K562 (cell line): ENCODE measurements around the gene SFXN5. TPM values are rescaled to one million over a fixed set of nuclear protein-coding genes. Genes with fewer than 3 reads are reported as not detected.

Experiments
- ATAC-seq: fragments of 200-7000 bp; cut with Tn5 transposase; 3 replicates; pipeline ENCODE4 v1.9.1; 2020; ENCODE audit warnings: moderate library complexity
- BruUV-seq: library from RNA; stranded (reverse); fragments of 400-500 nt; replicated peaks from 2 replicates; lab custom pipeline; 2021; lab: Mats Ljungman, UMichigan
- CTCF ChIA-PET: fragments of 300-600 bp; formaldehyde crosslinking; extraction: SDS; loops from one replicate; lab custom pipeline; 2021; ENCODE audit warnings: low intra/inter-chr PET ratio; lab: Yijun Ruan, JAX
- POLR2A ChIA-PET: fragments of 300-600, 350-650 bp; sonication (Branson Sonifier 250); formaldehyde crosslinking; extraction: SDS; loops from one replicate; lab custom pipeline; 2021; ENCODE audit warnings: antibody characterized with exemption, inconsistent platforms; lab: Yijun Ruan, JAX
- DNase-seq, 4 experiments: peaks; one replicate each; pipeline versions ENCODE4 v3.0.0 to v3.0.0-alpha.2; 2011 to 2018; ENCODE audit warnings: low spot score in 3 of 4, mixed read lengths in 3 of 4; ENCODE audit errors: extremely low read depth in 1 of 4
- FAIRE-seq: peaks from 2 replicates; lab custom pipeline; 2011; peaks lifted over from hg19 to GRCh38; lab: Jason Lieb, UNC
- H2AFZ ChIP-seq: 2 replicates; pipeline ENCODE4 v1.6.0; 2011; ENCODE audit warnings: low read depth, low read length, control low read depth, inconsistent platforms
- H3K27ac ChIP-seq: fragments of 200-600 bp; 3 replicates; pipeline ENCODE4 v1.8.0; 2011; ENCODE audit warnings: low read depth, mild to moderate bottlenecking, control low read depth, inconsistent platforms, low read length, moderate library complexity, mixed read lengths; ENCODE audit errors: extremely low read depth
- H3K27me3 ChIP-seq, 2 experiments: fragments of 300-600 bp in 1 of 2; 2 replicates in 1 of 2; 3 replicates in 1 of 2; pipeline versions ENCODE4 v1.6.0 to v1.8.0; 2011; ENCODE audit warnings: inconsistent platforms in 2 of 2, low read length in 2 of 2, mild to moderate bottlenecking in 1 of 2, mixed read lengths in 1 of 2, moderate library complexity in 1 of 2; ENCODE audit not compliant: control insufficient read depth in 2 of 2, insufficient read depth in 2 of 2
- H3K36me3 ChIP-seq: fragments of 300-600 bp; 3 replicates; pipeline ENCODE4 v1.8.0; 2011; ENCODE audit warnings: mild to moderate bottlenecking, low read length, inconsistent platforms; ENCODE audit not compliant: control insufficient read depth, insufficient read depth
- H3K4me1 ChIP-seq, 2 experiments: fragments of 200-600 bp in 1 of 2; replicated peaks in 1 of 2; 2 replicates in 1 of 2; 3 replicates in 1 of 2; pipeline versions ENCODE4 v1.5.1 to v1.8.0; 2011; ENCODE audit warnings: inconsistent platforms in 2 of 2, low read length in 2 of 2, mild to moderate bottlenecking in 1 of 2, mixed read lengths in 1 of 2, moderate library complexity in 1 of 2; ENCODE audit not compliant: control insufficient read depth in 2 of 2, insufficient read depth in 2 of 2
- H3K4me2 ChIP-seq: 2 replicates; pipeline ENCODE4 v1.6.1; 2011; ENCODE audit warnings: low read length, control low read depth, inconsistent platforms, mixed read lengths; ENCODE audit not compliant: insufficient read depth
- H3K4me3 ChIP-seq: fragments of 200-600 bp; sonication (generic), shearing (Covaris generic); 2 replicates; pipeline ENCODE4 v1.5.1; 2016; ENCODE audit warnings: control low read depth, inconsistent platforms
- H3K79me2 ChIP-seq: fragments of 200-600 bp; 3 replicates; pipeline ENCODE4 v1.8.0; 2011; ENCODE audit warnings: low read length, inconsistent platforms; ENCODE audit not compliant: control insufficient read depth, insufficient read depth
- H3K9ac ChIP-seq, 2 experiments: 2 replicates each; pipeline versions ENCODE4 v1.6.0 to v1.6.1; 2011; ENCODE audit warnings: low read depth in 2 of 2, low read length in 2 of 2, control low read depth in 1 of 2, inconsistent platforms in 1 of 2, mild to moderate bottlenecking in 1 of 2, mixed read lengths in 1 of 2; ENCODE audit not compliant: insufficient read depth in 1 of 2
- H3K9me1 ChIP-seq: one replicate; pipeline ENCODE4 v1.6.0; 2011; ENCODE audit warnings: inconsistent platforms, mild to moderate bottlenecking, low read length, moderate library complexity; ENCODE audit not compliant: control insufficient read depth, insufficient read depth
- H3K9me3 ChIP-seq: replicated peaks from 2 replicates; pipeline ENCODE4 v1.5.1; 2011; ENCODE audit warnings: low read depth, low read length, inconsistent platforms; ENCODE audit not compliant: control insufficient read depth, insufficient read depth
- H4K20me1 ChIP-seq: replicated peaks from 2 replicates; pipeline ENCODE4 v1.6.1; 2011; ENCODE audit warnings: low read length, inconsistent platforms, mixed read lengths; ENCODE audit not compliant: control insufficient read depth, insufficient read depth
- CGGBP1 ChIP-seq: fragments of 250-450 bp; sonication (Bioruptor Pico); IDR thresholded peaks from 2 replicates; pipeline ENCODE4 v1.9.0; 2021; ENCODE audit warnings: mild to moderate bottlenecking
- CTCF ChIP-seq, 3 experiments: IDR thresholded peaks in 2 of 3; conservative IDR thresholded peaks in 1 of 3; 2 replicates each; pipeline ENCODE4 v1.5.1; 2011 to 2012; ENCODE audit warnings: low read length in 3 of 3, mild to moderate bottlenecking in 3 of 3, control low read depth in 2 of 3, improper control_type of control experiment in 1 of 3, inconsistent platforms in 1 of 3, low read depth in 1 of 3, mixed read lengths in 1 of 3, moderate library complexity in 1 of 3; ENCODE audit not compliant: insufficient read depth in 2 of 3
- FOXP4 ChIP-seq: sonication (generic); formaldehyde crosslinking; IDR thresholded peaks from 2 replicates; pipeline ENCODE4 v1.8.0; 2022; ENCODE audit warnings: mild to moderate bottlenecking, missing genetic modification reagents, borderline replicate concordance
- HNRNPH1 ChIP-seq: fragments of 200-400 bp; formaldehyde crosslinking; optimal IDR thresholded peaks from 2 replicates; pipeline ENCODE3; 2017; ENCODE audit warnings: low read depth, mild to moderate bottlenecking, low read length, moderate library complexity
- JUNB ChIP-seq: fragments of 450-650 bp; formaldehyde crosslinking; conservative IDR thresholded peaks from 2 replicates; pipeline ENCODE4 v1.4.0; 2020; ENCODE audit warnings: mild to moderate bottlenecking
- KAT7 ChIP-seq: sonication (generic); formaldehyde crosslinking; IDR thresholded peaks from 2 replicates; pipeline ENCODE4 v1.8.0; 2022; ENCODE audit warnings: missing genetic modification reagents, mild to moderate bottlenecking, borderline replicate concordance
- POLR2H ChIP-seq: IDR thresholded peaks from 2 replicates; pipeline ENCODE4 v1.6.1; 2016; ENCODE audit warnings: missing genetic modification characterization, low read depth, mild to moderate bottlenecking, control low read depth, missing compliant biosample characterization, moderate library complexity
- STAT5B ChIP-seq: fragments of 250-450 bp; sonication (Bioruptor Pico); IDR thresholded peaks from 2 replicates; pipeline ENCODE4 v1.8.0; 2021; ENCODE audit warnings: mild to moderate bottlenecking, inconsistent platforms
- TRIM25 ChIP-seq: fragments of 450-650 bp; IDR thresholded peaks from 2 replicates; pipeline ENCODE4 v1.7.0; 2016; ENCODE audit warnings: borderline replicate concordance
- ZBTB7A ChIP-seq: IDR thresholded peaks from 2 replicates; pipeline ENCODE4 v1.6.1; 2011; ENCODE audit warnings: low read depth, mild to moderate bottlenecking, low read length, moderate library complexity, borderline replicate concordance; ENCODE audit not compliant: control insufficient read depth
- ZNF184 ChIP-seq: sonication (generic); formaldehyde crosslinking; IDR thresholded peaks from 2 replicates; pipeline ENCODE4 v1.5.0; 2020; ENCODE audit warnings: missing genetic modification reagents
- ZNF717 ChIP-seq: fragments of 250-450 bp; sonication (Bioruptor Pico); IDR thresholded peaks from 2 replicates; pipeline ENCODE4 v1.5.0; 2021
- WGBS: fragments of 100-300 bp; shearing (Covaris generic); methylation state at CpG from one replicate; pipeline ENCODE4 v1.1.6; 2016; ENCODE audit warnings: low coverage, mixed read lengths; ENCODE audit not compliant: insufficient coverage; ENCODE audit errors: missing lambda C conversion rate; 5-methylcytosine and 5-hydroxymethylcytosine counted together
- in situ Hi-C: fragments of 300-500 bp; cut with MboI; formaldehyde crosslinking; loops from 4 replicates; pipeline ENCODE4 v1.15.0; 2018; ENCODE audit warnings: inconsistent platforms, mixed read lengths
- intact Hi-C: fragments of 100-400 bp; cut with micrococcal nuclease; formaldehyde crosslinking; loops from 2 replicates; pipeline ENCODE4 v1.14.2; 2022
- polyA plus RNA-seq, 8 experiments: library from polyadenylated mRNA; depleted of rRNA in 4 of 8; stranded (reverse) in 5 of 8; unstranded in 3 of 8; fragments of >200 nt; fragmentation: Nextera tagmentation in 2 of 8; fragmentation: Illumina TruSeq in 1 of 8; extraction: Ambion mirVana in 2 of 8; extraction: Trizol in 1 of 8; gene quantifications; 2 replicates each; pipeline versions ENCODE4 v1.2.1 to v1.2.3, GENCODE V29; 2011 to 2014; ENCODE audit warnings: inconsistent platforms in 1 of 8, missing spikeins in 1 of 8
- total RNA-seq, 7 experiments: library from RNA; depleted of rRNA in 6 of 7; stranded (reverse); fragments of >200 nt in 6 of 7; fragmentation: Illumina TruSeq in 2 of 7; extraction: Trizol in 2 of 7; gene quantifications; 2 replicates each; pipeline versions ENCODE4 v1.2.1 to v1.2.3, GENCODE V29; 2011 to 2021; ENCODE audit warnings: low replicate concordance in 1 of 7
- TF ChIP-seq, protein P1 (sequence below): fragments of 450-650 bp; formaldehyde crosslinking; IDR thresholded peaks from 2 replicates; pipeline ENCODE4 v1.4.0; 2020; ENCODE audit warnings: mild to moderate bottlenecking, moderate library complexity

The SFXN5 gene
- total and polyA plus RNA-seq, 9 of the 15 experiments (the other 6 are each of a cell fraction or from before 2014, with no cell fraction given): 8.3 to 22.6 (median 16.0) TPM

- peaks cover 19% of the 10 kb centered on the region for H4K20me1 ChIP-seq
- no peak for ATAC-seq
- no peak for DNase-seq
- H3K4me3 ChIP-seq: no peak overlapping the region
- in situ Hi-C loops: no loop called here
- H3K9me3 ChIP-seq: no peaks in the 10 kb centered on the region
- ChIA-PET POLR2A (interaction anchor here (1.2 kb wide), 1 partner anchor 13 kb away, joined by 4 read pairs; no protein-coding TSS in a partner anchor), CTCF (no interaction called here)
- BruUV-seq: no TSS peak
- intact Hi-C loops: no loop called here
- no peak overlapping the region for H3K4me2 ChIP-seq
- H3K27ac ChIP-seq: no peak overlapping the region
- H2AFZ ChIP-seq: no peak overlapping the region
- peaks cover 2 to 7% of the 10 kb centered on the region in 2 experiments; a peak in 3 of 5 replicates for H3K4me1 ChIP-seq
- no peaks in the 10 kb centered on the region for H3K9me1 ChIP-seq
- H3K36me3 ChIP-seq: no peaks in the 10 kb centered on the region
- WGBS: 63% methylated on average over 2 of the region's 2 CpGs
- H3K79me2 ChIP-seq: peaks cover 11% of the 10 kb centered on the region; the same call in 2 of the 3 replicates
- no peak overlapping the region for H3K9ac ChIP-seq
- H3K27me3 ChIP-seq: no peaks in the 10 kb centered on the region
- no peak for FAIRE-seq
- TF ChIP-seq ZBTB7A (no peak), CTCF (IDR thresholded peaks at IDR 0.05 in 2 of 3, conservative IDR thresholded peaks at IDR 0.05 in 1 of 3; ENCODE audit: insufficient read depth in 2 of 3, low read depth in 1 of 3, low read length in 3 of 3) (no peak), HNRNPH1 (no peak), FOXP4 (CRISPR knock-in tag) (no peak), JUNB (CRISPR knock-in tag) (no peak), ZNF717 (no peak), KAT7 (no peak), ZNF184 (CRISPR knock-in tag) (no peak), POLR2H (tag) (no peak), CGGBP1 (no peak), STAT5B (CRISPR knock-in tag) (no peak), TRIM25 (no peak)
- TF ChIP-seq, protein P1, sequence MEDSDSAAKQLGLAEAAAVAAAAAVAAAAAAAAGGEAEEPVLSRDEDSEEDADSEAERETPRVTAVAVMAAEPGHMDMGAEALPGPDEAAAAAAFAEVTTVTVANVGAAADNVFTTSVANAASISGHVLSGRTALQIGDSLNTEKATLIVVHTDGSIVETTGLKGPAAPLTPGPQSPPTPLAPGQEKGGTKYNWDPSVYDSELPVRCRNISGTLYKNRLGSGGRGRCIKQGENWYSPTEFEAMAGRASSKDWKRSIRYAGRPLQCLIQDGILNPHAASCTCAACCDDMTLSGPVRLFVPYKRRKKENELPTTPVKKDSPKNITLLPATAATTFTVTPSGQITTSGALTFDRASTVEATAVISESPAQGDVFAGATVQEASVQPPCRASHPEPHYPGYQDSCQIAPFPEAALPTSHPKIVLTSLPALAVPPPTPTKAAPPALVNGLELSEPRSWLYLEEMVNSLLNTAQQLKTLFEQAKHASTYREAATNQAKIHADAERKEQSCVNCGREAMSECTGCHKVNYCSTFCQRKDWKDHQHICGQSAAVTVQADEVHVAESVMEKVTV: no peak
Measured at GRCh38 chr2:73105511-73105971, 34.0 kb upstream of the SFXN5 start.
